Dedifferentiated amniotic fluid mesenchymal stem cell (primary cell): Measurements from ENCODE around the gene SDK2.
"Not testable (repeated sequence)": the region's sequence is repeated elsewhere in the genome, so short reads cannot be mapped to it uniquely, and the experiment has no call there.

Experiments used
- DNase-seq: peaks from one replicate; pipeline ENCODE4 v3.0.0-alpha.2; 2016; ENCODE audit errors: extremely low spot score

The SDK2 gene

DNA sequence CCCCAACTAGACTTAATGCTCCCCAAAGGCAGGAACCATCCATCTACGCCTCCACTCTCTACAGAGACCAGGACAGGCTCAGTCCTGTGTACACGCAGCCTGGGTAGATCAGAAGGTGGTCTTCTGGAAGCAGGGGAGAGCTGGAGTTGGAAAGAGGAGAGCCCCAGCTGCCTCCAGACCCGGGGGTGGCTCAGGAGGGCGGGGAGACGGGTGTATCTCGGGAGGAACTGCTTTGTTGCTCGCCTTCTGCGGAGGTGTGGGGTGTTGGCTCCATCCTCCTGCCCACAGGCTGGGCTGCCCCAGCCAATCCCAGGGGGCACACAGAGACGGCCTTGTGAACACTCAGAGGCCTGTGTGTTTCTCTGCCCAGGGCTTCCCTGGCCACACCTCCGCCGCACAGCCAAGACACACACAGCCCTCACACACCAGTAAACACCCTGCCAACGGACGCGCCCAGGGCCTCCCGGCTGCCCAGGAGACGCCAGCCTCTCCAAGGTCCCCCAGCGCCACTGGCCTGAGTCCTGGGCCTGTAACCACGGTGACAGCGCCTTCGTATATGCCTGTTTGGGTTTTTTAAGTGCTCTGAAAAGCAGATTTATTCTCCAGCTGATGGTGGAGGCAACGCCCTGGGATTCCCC, 189.1 kb downstream of the SDK2 start:
- DNase-seq: no peak

DNA sequence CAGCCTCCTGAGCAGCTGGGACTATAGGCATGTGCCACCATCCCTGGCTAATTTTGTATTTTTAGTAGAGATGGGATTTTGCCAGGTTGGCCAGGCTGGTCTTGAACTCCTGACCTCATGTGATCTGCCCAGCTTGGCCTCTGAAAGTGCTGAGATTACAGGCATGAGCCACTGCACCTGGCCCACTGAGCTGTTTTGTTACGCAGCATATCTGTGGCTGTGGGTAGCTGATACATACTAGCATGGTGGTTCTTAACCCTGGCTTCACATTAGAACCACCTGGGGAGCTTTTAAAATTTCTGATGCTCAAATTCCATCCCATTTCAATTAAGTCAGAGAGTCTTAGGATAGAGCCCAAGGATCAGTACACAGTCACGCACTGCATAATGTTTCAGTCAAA, 190.8 kb downstream of the SDK2 start:
- not testable (repeated sequence) for DNase-seq

DNA sequence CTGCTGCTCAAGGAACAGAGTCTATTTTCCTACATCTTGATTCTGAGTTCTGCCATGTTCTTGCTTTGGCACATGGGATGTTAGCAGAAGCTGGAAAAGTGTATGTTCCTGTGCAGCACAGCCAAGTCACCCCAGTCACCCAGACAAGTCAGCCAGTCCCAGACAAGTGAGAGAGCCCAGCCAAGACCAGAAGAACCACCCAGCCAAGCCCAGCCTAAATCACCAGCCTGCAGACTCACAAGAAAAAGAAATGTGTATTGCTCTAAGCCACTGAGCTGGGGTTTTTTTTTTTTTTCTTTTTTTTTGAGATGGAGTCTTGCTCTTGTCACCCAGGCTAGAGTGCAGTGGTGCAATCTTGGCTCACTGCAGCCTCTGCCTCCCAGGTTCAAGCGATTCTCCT, 191.2 kb downstream of the SDK2 start:
- no peak for DNase-seq

DNA sequence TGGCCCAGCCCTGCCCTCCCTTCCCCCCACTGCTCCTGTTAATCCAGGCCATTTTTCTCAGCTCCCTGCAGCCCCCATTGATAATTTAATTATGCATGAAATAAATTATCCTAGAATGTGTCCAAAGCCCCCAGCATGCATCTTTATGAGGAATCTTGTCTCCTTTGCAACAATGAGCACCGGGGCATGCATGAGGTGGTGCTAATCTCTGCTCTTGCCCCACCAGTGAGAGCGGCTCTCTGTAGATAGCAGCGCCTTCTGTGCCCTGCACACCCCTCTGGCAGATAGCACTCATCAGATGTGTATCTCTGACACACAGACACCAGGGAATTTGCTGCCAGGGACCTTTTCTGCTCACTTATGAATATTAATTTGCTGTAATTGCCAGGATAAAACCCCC, 192.2 kb downstream of the SDK2 start:
- no peak for DNase-seq

DNA sequence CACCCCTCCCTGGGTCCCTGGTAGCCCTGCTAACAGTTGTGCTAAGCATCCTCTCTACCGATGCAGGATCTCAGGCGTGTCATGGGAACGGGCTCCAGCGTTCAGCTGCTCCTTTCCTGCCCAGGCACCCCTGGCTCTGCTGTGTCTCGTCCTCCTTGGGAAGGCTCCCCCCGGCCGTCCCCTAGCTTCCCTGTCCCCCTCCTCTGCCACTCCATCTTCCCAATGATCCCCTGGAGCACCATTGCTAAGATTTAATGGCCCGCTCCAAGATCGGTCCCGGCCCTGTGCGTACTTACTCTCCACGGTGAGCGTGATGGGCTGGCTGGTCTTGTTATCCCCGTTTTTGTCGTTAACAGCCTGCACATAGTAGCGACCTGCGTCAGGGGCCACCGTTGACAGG, 196.9 kb downstream of the SDK2 start:
- DNase-seq: no peak

DNA sequence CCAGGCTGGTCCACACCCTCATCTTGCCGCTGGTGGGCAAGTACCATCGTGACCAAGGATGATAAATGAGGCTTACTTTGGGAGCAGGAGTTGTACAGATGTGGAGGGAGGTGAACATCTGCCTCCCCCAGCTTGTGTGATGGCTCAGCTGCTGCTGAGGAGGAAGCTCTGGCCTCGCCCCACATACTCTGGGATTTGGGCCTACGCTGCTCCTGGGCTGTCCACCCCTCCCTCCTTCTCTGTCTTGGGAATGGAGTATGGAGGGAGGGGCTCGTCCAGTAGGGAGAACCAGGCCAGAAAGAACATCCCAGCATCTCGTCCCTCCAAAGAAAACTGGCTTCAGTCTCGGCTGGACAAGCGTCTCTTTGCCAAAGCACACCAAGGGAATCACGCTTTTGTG, 197.6 kb downstream of the SDK2 start:
- DNase-seq: no peak

DNA sequence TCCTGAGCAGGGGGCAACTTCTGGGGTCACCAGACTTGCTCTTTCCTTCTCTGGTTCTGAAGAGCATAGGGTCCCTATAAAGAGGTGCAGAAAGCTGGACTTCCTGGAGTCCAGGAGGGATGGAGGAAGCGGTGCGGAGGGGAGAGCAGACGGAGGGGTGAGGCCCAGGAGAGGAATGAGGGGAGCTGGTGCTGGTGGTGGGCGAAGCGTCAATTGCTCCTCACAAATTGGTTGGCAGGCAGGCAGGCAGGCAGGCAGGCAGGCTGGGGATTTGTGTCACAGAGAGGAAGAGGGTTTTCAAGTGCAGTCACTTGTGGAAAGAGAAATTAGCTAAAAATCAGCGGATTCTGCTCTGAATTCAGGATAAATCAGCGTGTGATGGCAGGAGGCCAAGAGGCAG, 198.8 kb downstream of the SDK2 start:
- no peak for DNase-seq

DNA sequence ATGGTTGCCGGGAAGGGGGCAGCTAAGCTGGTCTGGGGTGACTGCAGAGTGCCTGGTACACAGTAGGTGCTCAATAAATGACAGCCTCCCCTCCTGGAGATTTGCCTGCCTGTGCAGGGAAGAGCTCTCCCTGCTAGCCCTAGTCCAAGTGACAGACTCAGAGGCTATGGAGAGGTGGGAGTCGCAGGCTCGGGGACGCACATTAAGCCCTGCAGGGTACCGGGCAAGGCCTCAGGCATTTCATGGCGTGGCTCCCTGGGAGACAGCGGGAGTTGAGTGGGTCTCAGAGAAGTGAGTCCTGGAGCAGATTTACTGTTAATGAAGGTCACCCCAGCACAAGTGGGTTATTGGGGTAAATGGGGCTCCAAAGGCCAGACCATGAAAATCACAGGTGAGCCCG, 200.2 kb downstream of the SDK2 start:
- DNase-seq: no peak

DNA sequence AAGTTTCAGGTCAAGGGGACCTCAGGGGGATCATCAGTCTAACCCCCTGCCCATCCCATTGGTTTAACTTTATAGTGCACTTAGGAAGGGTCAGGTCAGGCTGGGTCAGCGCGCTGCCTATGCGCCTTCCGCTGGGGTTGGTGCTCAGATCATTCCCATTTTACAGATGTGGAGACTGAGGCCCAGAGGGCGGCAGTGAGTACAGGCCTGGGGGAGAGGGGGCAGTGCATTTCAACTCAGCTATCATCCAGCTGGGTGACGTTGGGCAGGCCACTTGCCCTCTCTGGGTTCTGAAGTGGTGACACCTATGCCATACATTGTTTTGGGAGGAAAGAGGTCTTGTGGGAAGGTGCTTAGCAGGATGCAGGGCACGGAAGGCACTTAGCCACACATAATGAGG, 204.6 kb downstream of the SDK2 start:
- DNase-seq: no peak

DNA sequence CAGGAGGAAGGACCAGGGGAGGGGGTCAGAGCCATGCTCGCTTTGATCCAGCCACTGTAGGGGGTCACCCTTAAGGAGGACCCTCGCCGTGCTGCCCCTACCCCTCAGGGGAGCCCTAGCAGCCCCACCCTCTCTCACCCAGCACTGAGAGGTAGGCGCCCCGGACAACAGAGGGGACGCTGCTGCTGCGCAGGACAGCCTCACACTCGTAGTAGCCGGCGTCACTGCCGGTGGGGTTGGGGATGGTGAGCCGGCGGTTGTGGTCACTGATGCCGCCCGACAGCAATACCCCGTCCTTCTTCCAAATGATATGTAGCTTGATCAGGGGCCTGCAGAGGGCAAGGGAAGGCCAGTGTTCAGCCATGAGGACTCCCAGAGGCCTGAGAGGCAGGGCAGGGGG, 206.4 kb downstream of the SDK2 start:
- DNase-seq: no peak

DNA sequence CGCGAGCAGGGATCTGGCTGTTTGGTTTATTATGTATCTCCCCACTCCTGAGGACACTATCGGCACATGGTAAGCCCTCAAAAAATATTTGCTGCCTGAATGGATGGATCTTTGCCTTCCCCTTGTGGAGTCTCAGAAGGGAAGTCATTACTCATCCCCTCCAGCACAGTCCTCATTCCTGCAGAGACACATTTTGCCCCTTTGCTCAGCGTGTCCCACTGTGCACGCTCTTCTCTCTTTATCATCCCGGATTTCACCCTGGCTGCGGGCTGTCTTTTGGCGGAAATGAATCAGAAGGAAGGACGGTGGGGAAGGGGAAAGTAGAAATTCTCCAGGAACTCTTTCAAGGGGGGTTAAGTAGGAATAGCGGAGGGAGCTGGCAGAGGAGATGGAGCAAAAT, 207.3 kb downstream of the SDK2 start:
- DNase-seq: no peak

DNA sequence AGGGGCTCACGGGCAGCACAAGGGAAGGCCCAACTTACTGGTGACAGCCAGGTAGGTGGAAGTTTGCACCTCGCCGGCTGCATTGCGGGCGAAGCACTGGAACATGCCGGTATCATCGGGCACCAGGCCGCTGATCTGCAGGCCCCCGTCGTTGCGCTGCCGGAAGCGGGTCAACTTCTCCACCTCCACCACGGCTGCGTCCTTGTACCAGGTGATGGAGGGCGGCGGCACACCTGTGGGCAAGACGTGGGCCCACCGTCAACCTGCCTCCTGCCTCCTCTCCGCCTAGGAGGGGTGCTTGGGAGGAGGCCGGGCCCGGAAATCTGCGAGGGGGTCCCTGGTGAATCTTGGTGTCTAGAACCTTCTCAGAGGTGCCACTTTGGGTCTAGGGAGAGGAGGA, 208.8 kb downstream of the SDK2 start:
- DNase-seq: no peak

DNA sequence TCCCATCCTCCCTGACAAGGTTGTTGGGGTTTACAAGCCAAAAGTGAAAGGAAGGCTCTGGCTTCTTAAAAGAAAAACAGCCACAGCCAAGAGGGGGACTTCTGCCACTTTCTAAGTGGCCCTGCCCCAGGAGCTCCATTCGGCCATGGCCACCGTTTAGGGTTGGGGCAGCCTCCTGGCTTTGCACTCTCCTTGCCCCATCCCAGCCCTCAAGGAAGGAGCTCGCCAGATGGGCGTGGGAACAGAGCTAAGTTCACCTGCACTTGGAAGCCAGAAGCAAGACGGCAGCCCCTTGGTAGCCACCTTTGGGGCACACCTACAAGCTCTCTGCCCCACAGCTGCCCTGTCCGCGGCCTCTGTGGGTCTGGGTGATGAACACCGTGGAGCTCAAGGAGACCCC, 210.1 kb downstream of the SDK2 start:
- no peak for DNase-seq

DNA sequence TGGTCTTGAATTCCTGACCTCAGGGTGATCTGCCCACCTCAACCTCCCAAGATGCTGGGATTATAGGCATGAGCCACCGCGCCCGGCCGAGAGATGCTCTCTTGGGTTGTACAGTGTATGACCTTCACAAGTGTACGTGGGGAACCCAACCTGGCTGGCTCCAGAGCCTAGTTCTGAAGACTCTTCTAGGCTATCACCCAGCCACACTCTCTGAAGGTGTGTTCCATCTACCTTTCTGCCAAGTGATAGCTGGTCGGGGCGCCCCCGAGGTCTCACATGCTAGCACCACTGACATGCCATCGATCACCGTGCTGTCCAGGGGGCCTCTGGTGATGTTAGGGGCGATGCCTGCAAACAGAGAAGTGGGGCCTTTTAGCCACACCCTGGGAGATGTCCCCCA, 210.7 kb downstream of the SDK2 start:
- DNase-seq: no peak

DNA sequence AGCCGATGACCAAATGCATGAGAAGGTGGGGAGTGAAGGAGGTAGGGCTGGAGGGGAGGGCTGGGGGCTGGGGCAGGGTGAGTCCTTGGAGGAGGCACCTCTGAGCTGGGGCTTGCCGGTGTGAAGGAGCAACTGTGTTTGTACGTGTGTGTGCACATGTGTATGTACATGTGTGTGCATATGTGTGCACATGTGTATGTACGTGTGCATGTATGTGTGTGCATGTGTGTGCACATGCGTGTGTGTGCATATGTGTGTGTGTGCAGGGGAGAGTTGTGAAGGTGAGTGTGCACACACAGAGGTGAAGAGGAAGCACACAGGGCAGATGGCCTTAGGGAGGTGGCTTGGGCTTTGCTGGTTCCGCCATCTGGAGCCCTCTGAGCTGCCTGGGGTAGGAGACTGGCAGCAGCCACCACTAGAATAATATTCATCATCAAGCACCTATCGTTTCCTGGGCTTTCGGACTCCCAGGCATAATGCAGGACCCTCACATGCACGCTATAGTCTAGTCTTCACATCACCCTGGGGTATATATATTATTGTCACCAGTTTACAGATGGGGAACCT, 211.5 kb downstream of the SDK2 start:
- no peak for DNase-seq

DNA sequence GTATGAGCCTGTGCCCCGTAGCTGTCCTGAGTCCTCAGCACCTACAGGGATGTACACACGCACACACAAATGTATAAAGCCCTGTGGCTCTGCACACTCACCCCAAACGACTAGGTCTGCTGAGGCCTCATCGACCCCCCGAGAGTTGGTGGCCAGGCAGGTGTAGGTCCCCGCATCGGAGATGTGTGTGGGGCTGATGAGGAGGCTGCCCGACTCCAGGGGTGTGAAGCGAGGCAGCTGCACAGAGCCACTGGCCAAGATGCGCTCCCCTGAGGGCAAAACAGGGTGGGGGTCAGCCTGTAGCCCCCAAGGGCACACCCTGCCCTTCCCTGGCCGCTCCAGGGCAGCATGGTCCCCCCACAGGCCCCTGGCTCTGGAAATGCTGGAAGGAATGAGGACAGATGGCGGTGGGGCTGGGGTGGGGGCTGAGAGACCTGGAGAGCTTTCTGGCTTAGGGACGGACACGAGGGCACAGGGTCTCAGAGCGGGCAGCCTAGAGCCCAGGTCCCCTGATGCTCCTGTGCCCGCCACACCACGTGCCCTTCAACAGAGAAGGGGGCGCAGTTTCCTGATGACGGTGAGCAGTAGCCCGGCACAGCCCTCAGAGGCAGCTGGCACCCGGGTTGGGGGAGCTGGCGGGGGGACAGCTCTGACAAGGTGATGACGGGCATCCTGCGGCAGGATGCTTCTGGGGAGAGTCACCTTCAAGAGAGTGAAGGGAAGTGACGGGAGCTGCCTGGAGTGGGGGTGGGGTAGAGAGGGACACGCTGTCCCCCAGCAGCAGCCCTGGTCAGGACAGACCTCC, 212.6 kb downstream of the SDK2 start:
- DNase-seq: no peak

DNA sequence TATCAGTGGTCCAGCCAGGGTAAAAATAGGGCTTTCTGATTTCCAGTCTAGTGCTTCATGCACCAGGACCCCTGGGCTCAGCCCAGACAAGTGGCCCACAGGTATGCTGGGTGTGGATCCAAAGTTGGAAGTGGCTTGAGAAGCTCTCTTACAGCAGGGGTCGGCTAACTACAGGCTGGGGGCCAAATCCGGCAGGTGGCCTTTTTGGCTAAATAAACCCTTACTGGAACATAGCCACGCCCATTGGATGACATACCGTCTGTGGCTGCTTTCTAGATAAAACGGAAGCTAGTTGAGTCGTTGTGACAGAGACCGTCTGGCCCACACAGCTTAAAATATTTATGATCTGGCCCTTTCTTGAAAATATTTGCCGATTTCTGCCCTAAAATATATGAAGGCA, 213.4 kb downstream of the SDK2 start:
- DNase-seq: no peak

DNA sequence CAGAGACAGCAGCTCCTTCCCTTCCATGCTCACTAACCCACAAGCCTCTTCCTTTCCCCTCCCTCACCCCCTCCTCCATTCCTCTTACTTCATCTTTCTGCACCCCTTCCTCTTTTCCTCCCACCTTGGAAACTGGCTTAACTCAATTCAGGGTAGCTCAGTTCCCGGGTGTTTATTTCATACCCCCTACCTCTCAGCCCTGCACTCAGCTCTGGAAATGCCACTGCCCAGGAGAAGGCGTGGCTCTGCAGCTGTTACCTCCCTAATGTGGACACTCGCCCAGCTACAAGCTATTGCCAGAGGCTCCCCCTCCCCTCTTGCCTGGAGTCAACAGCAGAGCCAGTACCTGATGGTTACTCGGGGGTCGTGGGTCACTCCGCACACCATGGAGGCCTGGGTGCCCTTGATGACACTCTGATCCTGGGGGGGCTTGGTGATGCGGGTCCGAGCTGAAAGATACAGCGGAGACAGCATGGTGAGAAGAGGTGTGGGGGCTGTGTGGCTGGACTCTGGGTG, 214.0 kb downstream of the SDK2 start:
- no peak for DNase-seq

DNA sequence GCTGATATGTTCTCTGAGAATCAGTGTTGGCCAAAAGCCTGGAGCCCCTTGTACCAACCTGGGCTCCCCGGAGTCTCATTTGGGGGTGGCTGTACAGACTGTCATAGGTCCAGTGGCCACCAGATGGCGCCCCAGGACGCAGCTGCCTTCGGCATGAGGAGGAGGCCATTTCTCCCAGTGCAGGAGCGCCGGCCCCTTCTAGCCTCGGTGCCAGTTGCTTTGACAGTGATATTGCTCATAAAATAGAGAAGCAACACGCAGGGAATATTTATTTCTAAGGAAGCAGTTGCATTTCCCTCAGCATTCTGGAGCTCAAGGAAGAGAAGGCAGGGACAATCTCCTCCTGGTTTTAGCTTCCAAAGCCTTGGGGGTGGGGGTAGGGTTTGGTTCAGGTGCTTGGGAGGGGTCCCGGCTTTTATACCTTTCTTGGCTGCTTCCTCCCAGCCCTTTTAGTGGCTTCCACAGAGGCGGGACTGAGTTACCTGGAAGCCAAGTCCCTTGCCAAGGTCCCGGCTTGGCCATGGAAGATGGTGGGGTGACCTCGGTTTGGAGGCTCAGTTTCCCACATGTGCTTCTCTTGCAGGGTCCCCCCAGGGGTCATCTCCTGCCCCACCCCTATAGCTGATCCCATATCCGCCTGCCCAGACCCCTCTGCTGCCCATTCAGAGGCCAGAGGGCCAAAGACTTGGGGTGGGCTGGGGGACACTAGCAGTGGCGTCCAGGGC, 214.6 kb downstream of the SDK2 start:
- peak; percentile 73 for DNase-seq

DNA sequence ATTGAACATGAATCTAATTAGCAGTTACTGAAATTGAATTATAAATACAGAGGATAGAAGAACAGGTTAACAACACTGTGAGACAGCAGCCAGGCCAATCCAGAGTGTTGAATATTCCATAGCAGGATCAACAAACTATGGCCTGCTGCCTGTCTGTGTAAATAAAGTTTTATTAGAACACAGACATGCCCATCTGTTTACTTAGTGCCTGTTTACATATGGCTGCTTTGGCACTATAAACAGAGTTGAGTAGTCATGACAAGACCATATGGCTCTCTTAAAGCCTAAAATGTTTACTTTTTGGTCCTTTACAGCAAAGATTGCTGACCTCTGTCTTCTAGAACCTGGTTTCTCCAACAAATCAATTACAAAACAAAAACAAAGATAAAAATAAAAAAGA, 217.0 kb downstream of the SDK2 start:
- no peak for DNase-seq

DNA sequence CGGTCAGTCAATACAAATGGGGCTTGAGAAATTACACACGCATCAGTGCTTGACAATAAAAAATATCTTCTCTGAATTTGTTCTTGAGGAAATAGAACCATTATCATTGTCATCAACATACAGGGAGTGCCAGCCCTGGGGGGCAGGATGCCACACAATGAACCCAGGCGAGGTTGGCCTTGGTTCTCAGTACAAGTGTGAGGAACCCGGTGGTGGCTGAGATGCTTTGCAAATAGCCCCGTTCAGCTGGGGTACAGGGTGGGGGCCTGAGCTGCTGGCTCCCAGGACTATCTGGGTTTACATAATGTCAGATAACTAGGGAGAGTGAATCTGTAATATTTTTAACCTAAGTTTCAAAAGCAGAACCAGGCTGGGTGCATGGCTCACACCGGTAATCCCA, 219.7 kb downstream of the SDK2 start:
- DNase-seq: no peak

DNA sequence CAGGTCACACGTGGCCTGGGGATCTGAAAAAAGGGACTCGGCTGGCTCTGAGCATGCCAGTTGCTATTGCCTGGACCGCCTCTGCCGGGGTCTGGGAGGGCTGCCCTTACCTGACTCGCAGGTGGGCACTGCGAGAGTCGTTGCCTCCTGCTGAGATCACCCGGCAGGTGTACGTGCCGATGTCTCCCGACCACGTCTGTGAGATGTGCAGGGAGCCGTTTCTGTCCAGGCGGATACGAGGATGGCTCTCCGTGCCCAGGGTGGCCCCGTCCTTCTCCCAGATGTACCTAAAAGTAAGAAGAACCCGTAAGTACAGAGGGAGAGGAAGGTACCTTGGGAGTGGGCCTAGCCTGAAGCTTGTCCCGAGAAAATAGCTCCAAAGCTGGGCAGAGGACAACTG, 220.4 kb downstream of the SDK2 start:
- DNase-seq: no peak
